IMR-90 (cell line): ENCODE results near the gene GALNT9. TPM values are rescaled to one million over a fixed set of nuclear protein-coding genes. Genes with fewer than 3 reads are reported as not detected.

Experiments used
- ATAC-seq: fragments of 200-7000 bp; cut with Tn5 transposase; 2 replicates; pipeline ENCODE4 v1.9.1; 2020; ENCODE audit warnings: low read depth, mild to moderate bottlenecking, moderate library complexity
- BruUV-seq: library from RNA; stranded (reverse); fragments of 400-500 nt; replicated peaks from 2 replicates; lab custom pipeline; 2021; lab: Mats Ljungman, UMichigan
- CTCF ChIA-PET: fragments of 300-600 bp; formaldehyde crosslinking; extraction: SDS; loops from one replicate; lab custom pipeline; 2021; ENCODE audit warnings: antibody characterized with exemption; lab: Yijun Ruan, JAX
- POLR2A ChIA-PET: fragments of 300-600 bp; sonication (Branson Sonifier 250); formaldehyde crosslinking; loops from one replicate; lab custom pipeline; 2022; ENCODE audit warnings: antibody characterized with exemption; ENCODE audit not compliant: unreplicated experiment; lab: Charles Lee
- DNase-seq: peaks from one replicate; pipeline ENCODE4 v3.0.0; 2013
- H2AFZ ChIP-seq: replicated peaks from 2 replicates; pipeline ENCODE3; 2013; ENCODE audit warnings: low read length, mild to moderate bottlenecking; ENCODE audit not compliant: poor library complexity
- H2AK5ac ChIP-seq: 2 replicates; pipeline ENCODE4 v1.6.1; 2013; ENCODE audit warnings: low read depth, low read length, inconsistent platforms
- H2AK9ac ChIP-seq: replicated peaks from 2 replicates; pipeline ENCODE3; 2013; ENCODE audit warnings: mild to moderate bottlenecking, low read depth, low read length, moderate library complexity; ENCODE audit not compliant: poor library complexity
- H2BK120ac ChIP-seq: 2 replicates; pipeline ENCODE4 v1.6.1; 2013; ENCODE audit warnings: low read depth, low read length, inconsistent platforms
- H2BK15ac ChIP-seq: 3 replicates; pipeline ENCODE4 v1.6.1; 2013; ENCODE audit warnings: low read depth, low read length, inconsistent platforms
- H2BK20ac ChIP-seq: 2 replicates; pipeline ENCODE4 v1.6.1; 2013; ENCODE audit warnings: low read depth, mild to moderate bottlenecking, inconsistent platforms, low read length, moderate library complexity
- H2BK5ac ChIP-seq: 2 replicates; pipeline ENCODE4 v1.6.1; 2013; ENCODE audit warnings: mild to moderate bottlenecking, low read depth, low read length, inconsistent platforms; ENCODE audit not compliant: poor library complexity, severe bottlenecking
- H3K14ac ChIP-seq: replicated peaks from 2 replicates; pipeline ENCODE4 v1.6.1; 2013; ENCODE audit warnings: low read depth, low read length, inconsistent platforms
- H3K18ac ChIP-seq: 2 replicates; pipeline ENCODE4 v1.6.1; 2013; ENCODE audit warnings: low read depth, low read length, control low read depth
- H3K23ac ChIP-seq: 2 replicates; pipeline ENCODE4 v1.6.1; 2013; ENCODE audit warnings: low read depth, low read length, inconsistent platforms
- H3K27ac ChIP-seq: 2 replicates; pipeline ENCODE4 v1.5.1; 2013; ENCODE audit warnings: mild to moderate bottlenecking, control low read depth, low read length; ENCODE audit not compliant: insufficient read depth
- H3K27me3 ChIP-seq: 2 replicates; pipeline ENCODE4 v1.6.1; 2013; ENCODE audit warnings: low read length; ENCODE audit not compliant: control insufficient read depth, insufficient read depth
- H3K36me3 ChIP-seq: 2 replicates; pipeline ENCODE4 v1.6.1; 2013; ENCODE audit warnings: low read length, mixed read lengths; ENCODE audit not compliant: control insufficient read depth, insufficient read depth
- H3K4ac ChIP-seq: 2 replicates; pipeline ENCODE4 v1.6.1; 2013; ENCODE audit warnings: low read depth, low read length, inconsistent platforms
- H3K4me1 ChIP-seq: 2 replicates; pipeline ENCODE4 v1.6.1; 2013; ENCODE audit warnings: low read length, mixed read lengths; ENCODE audit not compliant: control insufficient read depth, insufficient read depth
- H3K4me2 ChIP-seq: 2 replicates; pipeline ENCODE4 v1.6.1; 2013; ENCODE audit warnings: low read depth, mild to moderate bottlenecking, control low read depth, low read length, moderate library complexity
- H3K4me3 ChIP-seq: 2 replicates; pipeline ENCODE4 v1.5.1; 2013; ENCODE audit warnings: low read depth, mild to moderate bottlenecking, control low read depth, low read length, moderate library complexity; ENCODE audit not compliant: insufficient read depth
- H3K56ac ChIP-seq: 2 replicates; pipeline ENCODE4 v1.6.1; 2013; ENCODE audit warnings: low read length, inconsistent platforms; ENCODE audit not compliant: insufficient read depth; ENCODE audit errors: extremely low read depth
- H3K79me1 ChIP-seq, 2 experiments: 2 replicates each; pipeline ENCODE4 v1.6.1; 2013; ENCODE audit warnings: low read length in 2 of 2, inconsistent platforms in 1 of 2, low read depth in 1 of 2
- H3K9ac ChIP-seq: 2 replicates; pipeline ENCODE4 v1.6.1; 2013; ENCODE audit warnings: low read depth, low read length, control low read depth
- H3K9me1 ChIP-seq: 2 replicates; pipeline ENCODE4 v1.6.1; 2013; ENCODE audit warnings: low read length, inconsistent platforms; ENCODE audit not compliant: insufficient read depth
- H3K9me3 ChIP-seq: 2 replicates; pipeline ENCODE4 v1.6.1; 2013; ENCODE audit warnings: low read length; ENCODE audit not compliant: control insufficient read depth, insufficient read depth
- H4K20me1 ChIP-seq: 2 replicates; pipeline ENCODE4 v1.6.1; 2013; ENCODE audit warnings: low read length, inconsistent platforms; ENCODE audit not compliant: insufficient read depth
- H4K5ac ChIP-seq: 2 replicates; pipeline ENCODE4 v1.6.1; 2013; ENCODE audit warnings: mild to moderate bottlenecking, low read depth, low read length, control low read depth
- H4K8ac ChIP-seq, 2 experiments: 2 replicates each; pipeline ENCODE4 v1.6.1; 2013; ENCODE audit warnings: low read depth in 2 of 2, low read length in 2 of 2, control low read depth in 1 of 2, inconsistent platforms in 1 of 2
- H4K91ac ChIP-seq: 2 replicates; pipeline ENCODE4 v1.6.1; 2013; ENCODE audit warnings: low read depth, low read length, inconsistent platforms; ENCODE audit not compliant: insufficient read depth
- CHD1 ChIP-seq: IDR thresholded peaks from 2 replicates; pipeline ENCODE4 v1.6.1; 2012; ENCODE audit warnings: low read depth, low read length, improper control_type of control experiment
- FOS ChIP-seq: fragments of 150-350 bp; IDR thresholded peaks from 2 replicates; pipeline ENCODE4 v1.6.1; 2016; ENCODE audit warnings: low read depth, low read length
- RAD21 ChIP-seq: IDR thresholded peaks from 2 replicates; pipeline ENCODE4 v1.6.1; 2012; ENCODE audit warnings: low read length, improper control_type of control experiment
- RFX5 ChIP-seq: IDR thresholded peaks from 2 replicates; pipeline ENCODE4 v1.8.0; 2012; ENCODE audit warnings: low read depth, mild to moderate bottlenecking, low read length, moderate library complexity
- SMC3 ChIP-seq: fragments of 150-350 bp; IDR thresholded peaks from 2 replicates; pipeline ENCODE4 v1.6.1; 2016; ENCODE audit warnings: low read depth, mild to moderate bottlenecking, antibody characterized with exemption, low read length, moderate library complexity
- WGBS, 2 experiments: methylation state at CpG; one replicate each; pipeline versions ENCODE4 v1.1.5 to v1.1.7; 2013; ENCODE audit warnings: missing lambda C conversion rate in 2 of 2; ENCODE audit not compliant: insufficient read length in 1 of 2; ENCODE audit errors: extremely low coverage in 2 of 2; 5-methylcytosine and 5-hydroxymethylcytosine counted together
- dilution Hi-C: fragments of 300-500 bp; cut with HindIII; formaldehyde crosslinking; loops from one replicate; pipeline ENCODE4 v1.14.3; 2018; ENCODE audit warnings: low sequenced_read_pairs; ENCODE audit not compliant: unreplicated experiment
- in situ Hi-C: fragments of 300-500 bp; cut with MboI; formaldehyde crosslinking; loops from 3 replicates; pipeline ENCODE4 v1.14.3; 2019; ENCODE audit warnings: low sequenced_read_pairs, inconsistent platforms, mixed read lengths
- intact Hi-C: fragments of 100-400 bp; cut with micrococcal nuclease; formaldehyde crosslinking; loops from 2 replicates; pipeline ENCODE4 v1.10.0; 2022
- polyA plus RNA-seq, 3 experiments: library from polyadenylated mRNA; depleted of rRNA; stranded (reverse); fragments of >200 nt; gene quantifications; 2 replicates each; pipeline ENCODE4 v1.2.3, GENCODE V29; 2012; ENCODE audit warnings: low replicate concordance in 1 of 3
- total RNA-seq: library from RNA; depleted of rRNA; stranded (reverse); fragments of >200 nt; gene quantifications from 2 replicates; pipeline ENCODE4 v1.2.3, GENCODE V29; 2012

The GALNT9 gene
- total and polyA plus RNA-seq, 2 of the 4 experiments (the other 2 are of a cell fraction) = under 0.01 to 0.12 TPM

- H4K5ac ChIP-seq = no peak overlapping the region
- TF ChIP-seq RFX5 (no peak), SMC3 (no peak), FOS (no peak), RAD21 (no peak), CHD1 (no peak)
- no peak overlapping the region for H3K4me3 ChIP-seq
- peaks cover 16% of the 10 kb centered on the region; the same call in 1 of the 2 replicates for H3K9me3 ChIP-seq
- no peaks in the 10 kb centered on the region for H3K4me1 ChIP-seq
- DNase-seq = no peak
- no peak overlapping the region for H2AK9ac ChIP-seq
- no peak overlapping the region for H3K18ac ChIP-seq
- no peak overlapping the region for H4K8ac ChIP-seq
- no peak overlapping the region for H2BK120ac ChIP-seq
- ChIA-PET POLR2A (no interaction called here), CTCF (no interaction called here)
- H3K27ac ChIP-seq = no peak overlapping the region
- H3K27me3 ChIP-seq = no peaks in the 10 kb centered on the region; the same call in 1 of the 2 replicates
- H3K4me2 ChIP-seq = no peak overlapping the region
- no peaks in the 10 kb centered on the region for H3K79me1 ChIP-seq
- H4K91ac ChIP-seq = no peak overlapping the region
- no peak overlapping the region for H3K23ac ChIP-seq
- H3K9me1 ChIP-seq = no peaks in the 10 kb centered on the region
- dilution Hi-C loops (no loop called here), intact Hi-C loops (no loop called here), in situ Hi-C loops (no loop called here)
- no peaks in the 10 kb centered on the region for H4K20me1 ChIP-seq
- 86% methylated on average over 24 of the region's 37 CpGs; no CpG with 5 or more reads in 1 of the 2 experiments for WGBS, 2 experiments
- no peak overlapping the region for H2BK20ac ChIP-seq
- no peak overlapping the region for H2BK15ac ChIP-seq
- ATAC-seq = no peak
- no peaks in the 10 kb centered on the region for H3K36me3 ChIP-seq
- no peak overlapping the region for H3K9ac ChIP-seq
- no TSS peak for BruUV-seq
- no peak overlapping the region for H2AK5ac ChIP-seq
- H2BK5ac ChIP-seq = no peak overlapping the region
- H3K14ac ChIP-seq = no peak overlapping the region
- H2AFZ ChIP-seq = no peak overlapping the region
- H3K4ac ChIP-seq = no peak overlapping the region
- no peak overlapping the region for H3K56ac ChIP-seq
Measured at GRCh38 chr12:132288516-132289215, 40.7 kb downstream of the GALNT9 start.
